Measurements from ENCODE around the gene AIFM3.

DNA sequence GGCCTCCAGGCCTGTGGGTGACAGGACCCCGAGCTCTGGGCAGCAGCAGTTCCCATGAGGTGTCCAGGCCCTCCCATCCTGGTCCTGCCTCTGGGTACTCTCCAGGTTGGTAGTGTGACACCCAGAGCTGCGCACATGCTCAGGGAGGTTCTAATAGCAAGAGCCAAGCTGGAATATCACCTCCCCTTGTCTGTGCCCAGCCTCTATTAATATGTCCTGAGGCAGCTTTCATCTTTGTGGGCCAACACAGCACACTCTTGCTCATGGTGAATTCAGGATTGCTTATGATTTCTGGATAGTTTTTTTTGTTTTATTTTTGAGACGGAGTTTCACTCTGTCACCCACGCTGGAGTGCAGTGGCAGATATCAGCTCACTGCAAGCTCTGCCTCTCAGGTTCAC, 51.3 kb downstream of the AIFM3 start:
- TF ChIP-seq EZH2 (IDR thresholded peaks at IDR 0.05) (no peak), POLR2AphosphoS5 (IDR thresholded peaks at IDR 0.05; ENCODE audit: borderline replicate concordance, low read depth, low read length) (no peak)
